ENCODE measurements around the gene GTSE1. TPM values are rescaled to one million over a fixed set of nuclear protein-coding genes. Genes with fewer than 3 reads are reported as not detected.
A peak's percentile ranks its signal among the peaks of the same experiment; 100 is the strongest.

Gene GTSE1
- total and polyA plus RNA-seq, 2 of the 13 experiments (the other 11 are each of a cell fraction or from before 2014, with no cell fraction given), result 10.7 to 13.5 TPM

- no peak for TF ChIP-seq LCORL (IDR thresholded peaks at IDR 0.05)
- peak; percentile 90 for TF ChIP-seq LCORL (CRISPR knock-in tag; IDR thresholded peaks at IDR 0.05)
- peak; percentile 54 for TF ChIP-seq SKI (IDR thresholded peaks at IDR 0.05; ENCODE audit: partially characterized antibody)
- no peak for TF ChIP-seq ZSCAN22 (CRISPR knock-in tag; IDR thresholded peaks at IDR 0.05)
- TF ChIP-seq ZNF205 (CRISPR knock-in tag; IDR thresholded peaks at IDR 0.05), result peak; percentile 69
- TF ChIP-seq ZNF567 (CRISPR knock-in tag; IDR thresholded peaks at IDR 0.05; ENCODE audit: borderline replicate concordance), result no peak
- TF ChIP-seq TFDP1 (CRISPR knock-in tag; IDR thresholded peaks at IDR 0.05; ENCODE audit: borderline replicate concordance), result peak; percentile 84; the same call in 1 of the 2 replicates
- TF ChIP-seq SNAI1 (CRISPR knock-in tag; IDR thresholded peaks at IDR 0.05; ENCODE audit: borderline replicate concordance), result peak; percentile 84; the same call in 1 of the 2 replicates
- no peak for TF ChIP-seq ZBTB1 (CRISPR knock-in tag; IDR thresholded peaks at IDR 0.05; ENCODE audit: borderline replicate concordance)
- no peak for TF ChIP-seq CERS6 (CRISPR knock-in tag; IDR thresholded peaks at IDR 0.05)
- no peak; a peak in 2 of 4 replicates for TF ChIP-seq REST (IDR thresholded peaks at IDR 0.05; ENCODE audit: borderline replicate concordance in 1 of 2, low read depth in 1 of 2, low read length in 2 of 2)
- TF ChIP-seq ZNF800 (CRISPR knock-in tag; IDR thresholded peaks at IDR 0.05), result peak; percentile 85
- peak; percentile 41; the same call in 1 of the 2 replicates for TF ChIP-seq RFX5 (IDR thresholded peaks at IDR 0.05; ENCODE audit: low read depth, low read length)
- peak; percentile 98 for TF ChIP-seq ZNF790 (CRISPR knock-in tag; IDR thresholded peaks at IDR 0.05; ENCODE audit: borderline replicate concordance)
- TF ChIP-seq MTA1 (CRISPR knock-in tag; IDR thresholded peaks at IDR 0.05; ENCODE audit: borderline replicate concordance), result peak; percentile 34; the same call in 1 of the 2 replicates
- TF ChIP-seq NR0B2 (CRISPR knock-in tag; IDR thresholded peaks at IDR 0.05), result peak; percentile 91
- no peak for TF ChIP-seq MAFK (conservative IDR thresholded peaks at IDR 0.05 in 1 of 2, IDR thresholded peaks at IDR 0.05 in 1 of 2; ENCODE audit: low read length in 2 of 2)
- TF ChIP-seq SSRP1 (CRISPR knock-in tag; IDR thresholded peaks at IDR 0.05), result no peak
- peak; percentile 76; the same call in 1 of the 2 replicates for TF ChIP-seq XBP1 (CRISPR knock-in tag; IDR thresholded peaks at IDR 0.05)
- peak; percentile 91 for TF ChIP-seq YEATS4 (CRISPR knock-in tag; IDR thresholded peaks at IDR 0.05; ENCODE audit: borderline replicate concordance)
Measured at GRCh38 chr22:46335201-46336118, 38.8 kb downstream of the GTSE1 start, which contains the start of gene TRMU (continued).

All from HepG2 (cell line).